Measurements from ENCODE around the gene CYTH2.

Gene CYTH2, protein sequence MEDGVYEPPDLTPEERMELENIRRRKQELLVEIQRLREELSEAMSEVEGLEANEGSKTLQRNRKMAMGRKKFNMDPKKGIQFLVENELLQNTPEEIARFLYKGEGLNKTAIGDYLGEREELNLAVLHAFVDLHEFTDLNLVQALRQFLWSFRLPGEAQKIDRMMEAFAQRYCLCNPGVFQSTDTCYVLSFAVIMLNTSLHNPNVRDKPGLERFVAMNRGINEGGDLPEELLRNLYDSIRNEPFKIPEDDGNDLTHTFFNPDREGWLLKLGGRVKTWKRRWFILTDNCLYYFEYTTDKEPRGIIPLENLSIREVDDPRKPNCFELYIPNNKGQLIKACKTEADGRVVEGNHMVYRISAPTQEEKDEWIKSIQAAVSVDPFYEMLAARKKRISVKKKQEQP

DNA sequence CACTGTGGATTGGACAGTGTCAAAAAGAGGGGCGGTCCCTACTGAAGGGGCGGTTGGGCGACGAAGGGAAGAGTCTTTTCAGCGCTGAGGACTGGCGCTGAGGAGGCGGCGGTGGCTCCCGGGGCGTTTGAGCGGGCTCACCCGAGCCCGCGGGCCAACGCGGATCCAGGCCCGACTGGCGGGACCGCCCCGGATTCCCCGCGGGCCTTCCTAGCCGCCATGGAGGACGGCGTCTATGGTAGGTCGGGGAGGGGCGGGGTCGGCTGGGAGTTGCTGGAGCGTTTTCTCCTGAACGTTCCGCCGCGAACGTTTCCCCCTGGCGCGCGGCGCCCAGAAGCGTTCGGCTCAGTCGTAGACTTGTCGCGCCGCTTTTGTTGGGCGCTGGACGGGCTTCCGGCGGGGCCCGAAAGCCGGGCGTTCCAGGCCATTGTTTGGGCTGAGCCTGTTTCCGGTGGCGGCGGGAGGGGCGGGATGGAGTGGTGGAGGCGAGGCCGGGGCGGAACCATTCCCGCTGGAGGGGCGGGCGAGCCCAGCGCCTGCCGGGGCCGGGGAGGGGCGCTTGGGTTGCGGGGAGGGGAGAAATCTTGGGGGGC, at the start of gene CYTH2:
CYTH2 (plus strand) TSS at position 81 of the 593 bp plus-strand sequence; CDS start at position 220, 139 bp downstream.
- peak; percentile 90 for DNase-seq (ENCODE audit: low spot score)

DNA sequence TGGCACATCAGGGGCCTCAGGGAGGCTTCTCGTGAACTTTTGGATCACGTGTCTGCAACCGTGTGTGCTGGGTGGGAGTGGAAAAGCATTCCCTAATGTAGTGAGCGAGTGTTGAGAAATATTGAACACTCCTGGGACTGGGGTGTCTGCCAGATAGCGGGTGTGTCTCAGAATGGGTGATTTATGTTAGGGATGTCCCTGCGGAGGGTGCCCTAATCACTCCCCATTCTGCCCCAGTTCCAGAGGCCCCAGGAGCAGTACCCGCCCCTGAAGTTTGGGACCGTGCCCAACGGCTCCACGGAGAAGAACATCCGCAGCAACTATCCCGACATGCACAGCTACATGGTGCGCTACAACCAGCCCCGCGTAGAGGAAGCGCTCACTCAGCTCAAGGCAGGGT, 47.6 kb upstream of the CYTH2 start:
- no peak for DNase-seq (ENCODE audit: low spot score)

DNA sequence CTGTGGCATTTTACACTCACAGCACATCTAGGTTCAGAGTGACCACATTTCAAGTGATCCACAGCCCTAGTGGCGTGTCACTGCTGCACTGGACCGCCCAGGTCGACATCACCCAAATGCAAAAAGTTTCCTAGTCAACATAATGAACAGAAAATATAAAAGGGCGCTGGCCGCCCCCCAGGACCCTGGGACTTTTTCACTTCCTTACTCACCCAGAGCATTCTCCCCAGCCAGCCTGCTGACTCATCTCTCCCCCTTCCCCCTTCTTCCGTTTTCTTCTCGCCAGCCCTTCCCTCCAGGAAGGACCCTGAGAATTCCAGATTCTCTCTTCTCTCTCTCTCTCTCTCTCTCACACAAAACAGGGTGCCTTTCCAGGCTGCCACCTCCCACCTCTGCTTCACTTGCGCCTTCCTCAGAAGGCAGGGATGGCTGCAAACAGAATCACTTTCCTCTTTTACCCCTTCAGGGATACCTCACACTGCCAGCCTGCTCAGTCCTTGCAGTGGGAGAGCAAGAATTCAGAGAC, 44.4 kb upstream of the CYTH2 start:
- no peak for DNase-seq (ENCODE audit: low spot score)

DNA sequence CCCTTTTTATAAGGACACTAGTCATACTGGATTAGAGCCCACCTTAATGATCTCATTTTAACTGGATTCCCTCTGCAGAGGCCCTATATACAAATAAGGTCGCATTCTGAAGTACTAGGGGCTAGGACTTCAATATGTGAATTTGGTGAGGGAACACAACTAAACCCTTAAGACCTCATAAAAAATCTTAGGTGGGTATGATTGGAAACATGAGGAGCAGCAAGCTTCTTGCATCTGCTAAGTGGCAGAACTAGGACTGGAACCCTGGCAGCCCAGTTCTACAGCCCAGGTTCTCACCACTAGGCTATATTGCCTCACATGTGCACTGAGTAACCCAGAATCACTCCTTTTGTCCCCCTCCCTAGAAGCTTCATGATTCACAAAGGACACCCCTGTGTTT, 40.5 kb upstream of the CYTH2 start:
- DNase-seq (ENCODE audit: low spot score), result no peak

DNA sequence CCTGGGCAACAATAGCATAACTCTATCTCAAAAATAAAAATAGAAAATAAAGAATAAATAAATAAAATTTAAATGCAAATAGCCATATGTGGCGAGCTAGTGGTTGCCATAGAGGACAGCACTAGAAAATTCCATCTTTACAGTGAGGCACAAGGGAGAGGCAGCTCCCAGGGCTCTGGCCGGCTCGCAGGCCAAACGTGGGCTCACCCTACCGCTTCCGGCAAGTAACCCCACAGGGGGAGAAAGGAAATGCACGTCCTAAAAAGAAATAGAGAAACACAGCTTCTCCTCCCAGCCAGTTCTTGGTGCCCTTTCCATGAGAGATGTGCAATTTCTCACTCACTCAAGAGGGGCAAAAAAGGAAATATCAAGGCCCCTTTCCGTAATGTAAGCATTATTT, 35.8 kb upstream of the CYTH2 start:
- no peak for DNase-seq (ENCODE audit: low spot score)

DNA sequence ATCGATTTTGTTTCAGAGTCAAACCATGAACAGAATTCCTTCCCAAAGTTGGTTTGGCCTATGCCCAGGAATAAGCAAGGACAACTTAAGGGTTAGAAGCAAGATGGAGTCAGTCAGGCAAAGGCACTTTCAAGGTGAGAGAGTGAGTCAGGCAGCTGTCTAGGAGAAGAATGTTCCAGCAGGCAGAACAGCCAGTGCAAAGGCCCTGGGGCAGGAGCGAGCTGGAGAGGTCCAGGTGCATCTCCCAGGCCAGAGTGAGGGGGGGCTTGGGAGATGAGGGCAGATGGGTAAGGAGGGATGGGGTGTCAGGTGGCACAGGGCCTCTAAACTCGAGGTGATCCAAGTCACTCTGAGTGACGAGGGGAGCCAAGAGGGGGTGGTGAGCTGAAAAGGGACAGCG, 32.6 kb upstream of the CYTH2 start:
- DNase-seq (ENCODE audit: low spot score), result no peak

DNA sequence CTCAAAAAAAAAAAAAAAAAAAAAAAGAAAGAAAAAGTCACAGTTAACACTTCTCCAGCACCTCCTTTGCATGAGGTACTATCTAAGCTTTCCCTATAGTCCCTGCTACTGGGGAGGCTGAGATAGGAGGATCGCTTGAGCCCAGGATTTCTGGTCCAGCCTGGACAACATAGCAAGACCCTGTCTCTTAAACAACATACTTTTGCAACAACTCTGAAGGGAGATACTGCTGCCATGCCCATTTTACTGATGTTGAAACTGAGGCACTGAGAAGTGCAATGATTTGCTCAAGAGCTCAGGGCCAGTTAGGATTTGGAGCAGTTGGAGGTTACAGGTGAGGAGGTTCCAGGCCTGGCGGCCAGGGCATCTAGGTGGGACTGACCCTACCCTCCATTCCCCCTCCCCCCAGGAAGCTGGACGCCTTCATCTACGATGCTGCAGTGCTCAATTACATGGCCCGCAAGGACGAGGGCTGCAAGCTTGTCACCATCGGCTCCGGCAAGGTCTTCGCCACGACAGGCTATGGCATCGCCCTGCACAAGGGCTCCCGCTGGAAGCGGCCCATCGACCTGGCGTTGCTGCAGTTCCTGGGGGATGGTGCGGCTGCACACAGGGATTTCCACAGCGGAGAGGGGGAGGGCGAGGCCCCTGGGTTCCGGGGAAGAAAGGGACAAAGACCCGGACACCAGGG, 27.7 kb upstream of the CYTH2 start:
- DNase-seq (ENCODE audit: low spot score), result no peak

DNA sequence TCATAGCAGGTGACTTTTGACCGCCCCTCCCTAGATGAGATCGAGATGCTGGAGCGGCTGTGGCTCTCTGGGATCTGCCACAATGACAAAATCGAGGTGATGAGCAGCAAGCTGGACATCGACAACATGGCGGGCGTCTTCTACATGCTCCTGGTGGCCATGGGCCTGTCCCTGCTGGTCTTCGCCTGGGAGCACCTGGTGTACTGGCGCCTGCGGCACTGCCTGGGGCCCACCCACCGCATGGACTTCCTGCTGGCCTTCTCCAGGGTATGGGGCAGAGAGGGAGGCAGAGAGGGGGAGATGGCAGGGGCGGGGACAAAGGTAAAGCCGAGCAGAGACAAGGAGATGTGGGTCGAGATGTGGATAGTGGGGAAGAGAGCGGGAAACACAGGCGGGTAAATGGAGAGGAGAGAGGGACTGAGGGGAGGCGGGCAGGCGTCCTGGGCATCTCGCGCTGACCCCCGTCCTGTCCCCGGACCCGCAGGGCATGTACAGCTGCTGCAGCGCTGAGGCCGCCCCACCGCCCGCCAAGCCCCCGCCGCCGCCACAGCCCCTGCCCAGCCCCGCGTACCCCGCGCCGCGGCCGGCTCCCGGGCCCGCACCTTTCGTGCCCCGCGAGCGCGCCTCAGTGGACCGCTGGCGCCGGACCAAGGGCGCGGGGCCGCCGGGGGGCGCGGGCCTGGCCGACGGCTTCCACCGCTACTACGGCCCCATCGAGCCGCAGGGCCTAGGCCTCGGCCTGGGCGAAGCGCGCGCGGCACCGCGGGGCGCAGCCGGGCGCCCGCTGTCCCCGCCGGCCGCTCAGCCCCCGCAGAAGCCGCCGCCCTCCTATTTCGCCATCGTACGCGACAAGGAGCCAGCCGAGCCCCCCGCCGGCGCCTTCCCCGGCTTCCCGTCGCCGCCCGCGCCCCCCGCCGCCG, 26.8 kb upstream of the CYTH2 start:
- no peak for DNase-seq (ENCODE audit: low spot score)

DNA sequence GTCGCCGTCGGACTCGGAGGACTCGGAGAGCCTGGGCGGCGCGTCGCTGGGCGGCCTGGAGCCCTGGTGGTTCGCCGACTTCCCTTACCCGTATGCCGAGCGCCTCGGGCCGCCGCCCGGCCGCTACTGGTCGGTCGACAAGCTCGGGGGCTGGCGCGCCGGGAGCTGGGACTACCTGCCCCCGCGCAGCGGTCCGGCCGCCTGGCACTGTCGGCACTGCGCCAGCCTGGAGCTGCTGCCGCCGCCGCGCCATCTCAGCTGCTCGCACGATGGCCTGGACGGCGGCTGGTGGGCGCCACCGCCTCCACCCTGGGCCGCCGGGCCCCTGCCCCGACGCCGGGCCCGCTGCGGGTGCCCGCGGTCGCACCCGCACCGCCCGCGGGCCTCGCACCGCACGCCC, 25.9 kb upstream of the CYTH2 start:
- no peak for DNase-seq (ENCODE audit: low spot score)

DNA sequence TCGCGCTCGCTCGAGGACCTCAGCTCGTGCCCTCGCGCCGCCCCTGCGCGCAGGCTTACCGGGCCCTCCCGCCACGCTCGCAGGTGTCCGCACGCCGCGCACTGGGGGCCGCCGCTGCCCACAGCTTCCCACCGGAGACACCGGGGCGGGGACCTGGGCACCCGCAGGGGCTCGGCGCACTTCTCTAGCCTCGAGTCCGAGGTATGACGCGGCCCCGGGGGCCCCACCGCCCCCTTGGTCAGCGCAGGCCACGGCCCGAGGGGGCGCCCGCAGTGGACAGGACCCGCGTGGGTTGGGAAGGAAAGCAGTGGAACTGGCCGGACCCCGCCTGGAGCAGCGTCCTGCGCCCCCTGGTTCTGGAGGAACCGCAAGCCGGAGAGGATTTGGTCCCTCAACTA, 25.4 kb upstream of the CYTH2 start:
- no peak for DNase-seq (ENCODE audit: low spot score)

DNA sequence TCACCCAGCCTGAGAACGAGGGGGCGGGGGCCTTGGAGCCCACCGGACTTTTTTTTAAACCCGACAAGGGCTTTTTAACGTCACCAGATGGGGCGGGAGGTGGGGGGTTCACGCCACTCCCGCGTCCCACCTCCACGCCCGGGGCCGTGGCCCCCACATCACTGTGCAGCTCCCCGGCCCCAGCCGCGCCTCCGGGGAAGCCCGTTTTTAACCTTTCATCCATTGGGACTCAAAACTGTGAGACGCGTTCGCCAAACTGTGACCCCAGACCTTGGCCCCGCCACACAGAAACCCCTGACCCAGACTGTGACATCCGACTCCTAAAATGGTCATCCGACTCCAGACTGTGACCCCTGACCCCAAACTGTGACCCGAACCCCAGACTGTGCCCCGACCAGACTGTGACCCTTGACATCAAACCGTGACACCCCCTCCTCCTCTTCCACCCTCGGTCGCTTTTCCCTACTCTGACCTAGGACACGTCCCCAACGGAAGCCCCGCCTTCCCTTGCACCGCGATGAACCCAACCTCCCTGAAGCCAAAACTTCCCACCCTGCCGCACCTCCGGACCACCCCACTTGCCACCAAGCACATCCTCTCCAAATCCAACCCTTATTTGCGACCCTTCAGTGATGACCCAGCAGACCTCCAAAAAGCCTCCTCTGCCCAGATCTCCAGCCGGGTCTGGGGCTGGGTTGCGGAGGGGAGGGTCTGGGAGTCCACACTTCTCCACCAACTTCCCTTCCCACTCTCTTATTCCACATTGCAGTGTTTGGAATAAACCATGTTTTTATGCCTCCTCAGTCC, 24.8 kb upstream of the CYTH2 start:
- DNase-seq (ENCODE audit: low spot score), result no peak

DNA sequence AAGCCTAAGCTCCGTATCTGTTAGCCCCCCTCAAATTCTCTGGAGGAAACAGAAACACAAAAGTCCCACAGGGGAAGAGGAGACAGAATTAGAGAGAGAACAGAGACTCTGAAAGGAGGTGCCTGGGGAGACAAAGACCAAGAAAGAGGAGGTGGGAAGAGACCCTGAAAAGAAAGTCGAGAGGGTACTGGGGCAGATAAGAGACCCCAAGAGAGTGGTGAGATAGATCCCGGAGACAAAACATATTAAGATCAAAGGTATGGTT, 24.3 kb upstream of the CYTH2 start:
- DNase-seq (ENCODE audit: low spot score), result no peak

DNA sequence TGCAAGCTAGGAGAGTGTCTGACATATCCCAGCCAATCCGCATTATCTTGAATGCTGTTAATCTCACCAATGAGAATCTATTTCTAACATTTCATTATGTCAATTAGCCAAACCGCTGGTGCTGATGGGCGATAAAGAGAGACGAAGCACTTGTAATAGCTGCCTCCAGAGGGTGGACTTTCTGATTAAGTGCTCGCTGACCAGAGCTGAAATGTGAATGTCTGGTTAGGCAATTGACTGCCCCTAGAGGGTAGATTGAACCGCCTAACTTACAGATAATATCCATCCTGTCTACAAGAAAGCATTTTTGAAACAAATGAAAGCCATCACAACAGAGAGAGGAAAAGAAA, 23.9 kb upstream of the CYTH2 start:
- DNase-seq (ENCODE audit: low spot score), result peak; percentile 62

DNA sequence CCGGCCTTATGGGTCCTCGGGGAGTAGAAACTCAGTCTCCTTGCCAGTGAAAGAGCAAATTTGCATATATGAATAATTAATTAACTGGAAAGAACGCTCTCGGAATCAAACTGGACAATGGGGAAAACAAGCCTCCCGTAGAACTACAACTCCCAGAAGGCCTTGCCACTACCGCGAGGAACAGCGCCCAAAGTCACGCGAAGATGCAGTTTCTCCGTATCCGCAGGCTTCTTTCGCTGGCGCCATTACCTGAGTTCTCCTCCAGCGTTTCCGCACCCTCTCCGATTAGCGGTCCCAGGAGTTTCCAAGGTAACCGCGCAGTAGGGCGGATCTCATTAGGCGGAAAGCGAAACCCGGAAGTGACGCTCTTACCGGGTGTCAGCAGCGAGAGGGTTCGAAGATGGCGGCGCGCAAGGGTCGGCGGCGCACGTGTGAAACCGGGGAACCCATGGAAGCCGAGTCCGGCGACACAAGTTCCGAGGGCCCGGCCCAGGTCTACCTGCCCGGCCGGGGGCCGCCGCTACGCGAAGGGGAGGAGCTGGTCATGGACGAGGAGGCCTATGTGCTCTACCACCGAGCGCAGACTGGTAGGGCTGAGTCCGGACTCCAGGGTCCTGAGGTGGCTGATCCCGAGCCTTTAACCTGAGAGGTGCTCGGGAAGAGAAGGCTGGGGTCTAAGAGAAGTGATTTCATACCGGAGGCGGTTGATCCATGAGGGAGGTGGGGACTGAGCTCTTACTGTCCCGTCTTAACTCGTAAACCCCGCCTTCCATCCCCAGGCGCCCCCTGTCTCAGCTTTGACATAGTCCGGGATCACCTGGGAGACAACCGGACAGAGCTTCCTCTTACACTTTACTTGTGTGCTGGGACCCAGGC, 23.3 kb upstream of the CYTH2 start, which contains the start of gene GRWD1:
GRWD1 (plus strand) TSS at position 378 of the 876 bp plus-strand sequence; CDS start at position 401, 23 bp downstream.
- DNase-seq (ENCODE audit: low spot score), result peak; percentile 94

DNA sequence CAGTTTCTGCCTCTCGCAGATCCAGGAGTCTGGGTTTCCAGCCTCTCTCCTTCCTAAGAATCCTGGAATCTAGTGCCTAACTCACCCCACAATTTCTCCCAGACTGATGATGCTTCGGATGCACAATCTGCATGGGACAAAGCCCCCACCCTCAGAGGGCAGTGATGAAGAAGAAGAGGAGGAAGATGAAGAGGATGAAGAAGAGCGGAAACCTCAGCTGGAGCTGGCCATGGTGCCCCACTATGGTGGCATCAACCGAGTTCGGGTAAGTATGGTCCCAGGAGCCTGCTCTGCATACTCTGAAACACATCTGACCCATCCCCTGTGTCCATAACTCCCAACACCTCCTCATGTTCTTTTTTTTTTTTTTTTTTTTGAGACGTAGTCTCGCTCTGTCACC, 22.6 kb upstream of the CYTH2 start:
- no peak for DNase-seq (ENCODE audit: low spot score)

DNA sequence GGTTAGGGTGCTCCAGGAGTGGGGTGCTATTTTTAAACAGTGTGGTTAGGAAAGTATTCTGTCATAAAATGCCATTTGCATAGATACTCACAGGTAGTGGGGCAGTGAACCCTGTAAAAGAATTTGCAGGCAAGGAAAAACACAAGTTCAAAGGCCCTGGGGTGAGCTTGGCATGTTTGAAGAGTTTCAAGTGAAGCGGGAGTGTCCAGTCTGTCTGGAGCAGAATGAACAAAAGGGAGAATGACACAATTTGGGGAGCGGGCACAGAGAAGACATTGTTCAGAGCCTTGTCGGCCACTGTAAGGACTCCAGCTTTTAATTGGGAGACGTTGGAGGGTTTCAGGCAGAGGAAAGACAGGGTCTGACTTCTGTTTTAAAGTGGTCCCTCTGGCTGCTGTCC, 20.6 kb upstream of the CYTH2 start:
- DNase-seq (ENCODE audit: low spot score), result no peak

DNA sequence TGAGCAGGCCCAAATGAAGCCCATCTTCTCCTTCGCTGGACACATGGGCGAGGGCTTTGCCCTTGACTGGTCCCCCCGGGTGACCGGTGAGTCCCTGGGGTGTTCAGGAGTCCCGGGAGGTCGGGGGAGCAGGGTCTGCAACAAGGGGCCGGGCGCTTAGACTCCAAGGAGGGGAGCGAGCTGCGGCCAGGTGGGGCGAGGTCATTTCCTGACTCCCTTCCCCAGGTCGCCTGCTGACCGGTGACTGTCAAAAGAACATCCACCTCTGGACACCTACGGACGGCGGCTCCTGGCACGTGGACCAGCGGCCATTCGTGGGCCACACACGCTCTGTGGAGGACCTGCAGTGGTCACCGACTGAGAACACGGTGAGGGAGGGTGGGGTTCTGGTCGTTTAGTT, 18.7 kb upstream of the CYTH2 start:
- no peak for DNase-seq (ENCODE audit: low spot score)

DNA sequence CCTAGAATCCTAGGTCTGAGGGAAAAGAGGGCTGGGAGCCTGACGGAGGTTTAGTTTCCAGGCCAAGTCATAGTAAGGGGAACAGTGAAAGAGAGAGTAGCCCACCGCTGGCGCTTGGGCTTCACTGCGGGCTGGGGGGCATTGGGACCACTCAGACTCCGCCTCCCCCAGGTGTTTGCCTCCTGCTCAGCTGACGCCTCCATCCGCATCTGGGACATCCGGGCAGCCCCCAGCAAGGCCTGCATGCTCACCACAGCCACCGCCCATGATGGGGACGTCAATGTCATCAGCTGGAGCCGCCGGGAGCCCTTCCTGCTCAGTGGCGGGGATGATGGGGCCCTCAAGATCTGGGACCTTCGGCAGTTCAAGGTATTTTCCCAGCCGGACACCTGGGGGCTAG, 18.3 kb upstream of the CYTH2 start:
- DNase-seq (ENCODE audit: low spot score), result no peak

DNA sequence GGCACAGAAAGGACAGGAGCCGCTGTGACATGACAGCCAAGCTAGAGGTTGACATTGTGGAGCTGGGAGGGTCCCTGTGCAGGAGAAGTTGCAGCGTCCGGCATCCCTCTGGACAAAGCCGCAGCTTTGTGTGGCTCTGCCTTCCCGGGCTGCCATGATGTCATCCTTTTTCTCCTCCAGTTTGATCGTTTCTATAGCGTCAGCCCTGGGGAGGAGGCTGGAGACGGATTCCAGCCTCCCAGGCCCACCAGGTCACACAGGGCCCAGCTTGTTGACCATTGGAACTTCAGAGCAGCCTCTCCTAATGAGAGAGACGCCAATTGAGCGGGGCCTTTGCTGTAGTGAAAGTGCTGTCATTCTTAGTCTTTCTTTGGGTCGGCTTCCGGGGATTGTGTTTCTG, 17.5 kb upstream of the CYTH2 start:
- no peak for DNase-seq (ENCODE audit: low spot score)
